HPDE6-E6E7 (cell line): ENCODE results near the gene AP3S2.
"Not testable (repeated sequence)": the region's sequence is repeated elsewhere in the genome, so short reads cannot be mapped to it uniquely, and the experiment has no call there.

ENCODE experiments used
- DNase-seq: peaks from one replicate; pipeline ENCODE4 v3.0.0; 2011; ENCODE audit warnings: missing footprints; ENCODE audit errors: extremely low spot score

Gene AP3S2

DNA sequence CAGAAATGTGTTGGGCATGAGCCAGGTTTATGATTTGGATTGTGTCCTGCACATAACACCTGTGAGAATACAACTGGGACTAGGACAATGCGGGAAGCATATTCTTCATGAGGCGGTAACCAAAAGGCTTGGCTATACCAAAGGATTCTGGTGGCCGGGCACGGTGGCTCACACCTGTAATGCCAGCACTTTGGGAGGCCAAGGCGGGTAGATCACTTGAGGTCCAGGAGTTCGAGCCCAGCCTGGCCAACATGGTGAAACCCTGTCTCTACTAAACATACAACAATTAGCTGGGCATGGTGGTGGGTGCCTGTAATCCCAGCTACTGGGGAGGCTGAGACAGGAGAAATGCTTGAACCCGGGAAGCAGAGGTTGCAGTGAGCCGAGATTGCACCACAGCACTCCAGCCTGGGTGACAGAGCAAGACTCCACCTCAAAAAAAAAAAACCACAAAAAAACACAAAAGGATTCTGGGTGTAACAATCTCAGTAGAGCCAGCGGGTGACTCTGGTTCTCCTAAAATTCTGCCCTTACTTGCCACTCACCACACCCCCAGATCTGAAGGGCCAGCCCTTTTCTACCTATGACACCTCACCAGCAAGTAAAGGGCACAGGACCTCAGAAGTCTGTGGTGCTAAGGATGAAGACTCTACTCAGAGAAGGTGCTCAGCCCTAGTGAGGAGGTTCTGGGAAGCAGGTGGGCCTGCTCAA lies 59.2 kb downstream of the AP3S2 start:
- DNase-seq: not testable (repeated sequence)

GRCh38 chr15:89833966-89834365 lies 59.8 kb downstream of the AP3S2 start:
- DNase-seq: no peak

GRCh38 chr15:89830639-89831038 lies 63.2 kb downstream of the AP3S2 start:
- DNase-seq: no peak

DNA sequence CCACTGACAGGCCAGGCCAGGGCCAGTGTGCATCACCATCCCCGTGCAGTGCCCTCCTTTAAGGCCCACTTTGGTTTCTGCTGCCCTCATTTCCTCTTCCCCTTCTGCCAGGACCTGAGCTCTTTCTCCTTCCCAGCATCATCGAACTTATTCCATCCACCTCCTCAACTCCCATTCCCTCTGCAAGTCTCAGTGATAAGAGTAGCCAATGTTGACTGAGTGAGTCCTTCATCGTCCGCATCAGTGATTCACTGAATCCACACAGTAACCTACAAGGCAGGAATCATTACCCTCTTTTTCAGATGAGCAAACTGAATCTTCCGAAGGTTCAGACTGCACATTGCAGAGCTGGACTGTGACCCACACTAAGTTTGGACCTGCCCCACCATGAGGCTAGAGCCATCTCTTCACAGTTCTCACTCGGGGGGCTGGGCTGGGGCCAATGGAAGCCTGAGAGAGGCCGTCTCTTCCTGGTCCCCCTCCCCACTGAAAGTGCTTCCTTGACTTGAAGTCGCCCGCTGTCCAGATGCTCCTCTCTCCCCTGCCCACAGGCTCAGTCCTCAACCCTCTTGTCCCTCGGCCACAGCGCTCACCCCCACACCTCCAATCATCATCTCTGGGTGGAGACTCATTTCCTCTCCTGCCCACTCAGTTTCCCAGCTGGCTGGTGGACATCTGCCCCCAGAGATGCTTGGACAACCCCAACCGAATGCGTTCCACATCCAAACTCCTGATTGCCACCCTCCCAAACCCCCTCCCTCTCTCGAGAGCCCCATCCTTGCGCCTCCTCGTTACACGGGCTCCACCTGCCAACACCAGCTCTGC lies 64.0 kb downstream of the AP3S2 start:
- DNase-seq: no peak

- no peak for DNase-seq
Observed at GRCh38 chr15:89829161-89829560, 64.6 kb downstream of the AP3S2 start.

DNA sequence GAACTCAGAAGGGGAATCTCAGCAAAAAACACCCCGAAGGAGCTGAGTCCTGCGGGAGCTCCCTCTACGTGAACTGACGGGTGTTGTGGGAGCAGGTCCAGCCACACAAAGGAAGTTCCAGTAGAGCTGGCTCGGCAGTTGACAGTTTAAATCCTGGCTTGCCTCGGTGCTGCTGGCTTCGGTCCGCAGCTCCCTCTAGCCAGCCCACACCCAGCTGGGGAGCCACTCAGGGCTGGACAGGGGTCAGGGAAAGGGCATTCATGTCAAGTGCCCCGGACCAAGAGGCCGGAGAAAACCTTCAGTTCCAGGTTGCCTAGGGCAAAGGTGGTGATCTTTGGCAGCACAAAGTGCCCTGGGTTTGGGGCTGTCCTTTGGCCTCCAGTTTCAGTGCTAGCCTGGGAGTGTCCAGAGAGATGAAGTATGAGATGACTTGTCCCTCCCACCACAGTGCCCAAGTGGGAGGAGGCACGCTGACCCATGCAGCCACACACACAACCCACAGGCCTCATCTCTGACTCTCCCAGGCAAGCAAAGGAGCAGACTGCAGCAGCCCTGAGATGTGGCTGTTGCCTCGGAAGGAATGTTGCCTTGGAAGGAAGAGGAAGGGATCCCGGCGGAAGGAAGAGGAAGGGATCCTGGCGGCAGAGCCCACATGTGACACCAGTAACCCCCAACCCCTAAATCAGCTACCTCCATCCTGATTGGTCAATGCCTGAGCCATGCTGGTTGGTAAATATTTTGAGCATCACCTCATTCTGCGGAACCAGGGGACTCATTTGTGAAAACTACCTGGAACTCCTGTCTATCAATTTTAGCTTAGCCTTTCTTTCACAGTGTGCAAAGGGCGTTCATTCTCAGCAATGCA lies 65.3 kb downstream of the AP3S2 start:
- DNase-seq: no peak

DNA sequence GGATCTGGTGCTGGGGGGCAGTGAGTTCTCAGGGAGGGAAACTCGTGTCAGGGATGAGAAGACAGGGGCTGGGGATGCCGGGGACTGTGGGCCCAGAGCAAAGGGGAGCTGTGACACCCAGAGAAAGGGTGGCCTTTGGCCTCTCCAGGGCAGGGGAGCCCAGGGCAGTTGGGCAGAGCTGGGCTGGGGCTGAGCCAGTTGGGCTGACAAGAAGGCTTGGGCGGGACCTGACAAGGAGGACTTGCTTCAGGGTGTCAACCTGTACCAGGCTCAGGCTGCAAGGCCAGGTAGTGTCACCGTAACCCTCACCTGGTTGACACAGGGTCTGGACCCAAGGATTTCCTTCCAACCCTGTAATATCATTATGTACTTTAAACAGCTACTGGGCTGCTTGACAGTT lies 66.0 kb downstream of the AP3S2 start:
- DNase-seq: no peak

GRCh38 chr15:89826671-89827655 lies 66.8 kb downstream of the AP3S2 start:
- no peak for DNase-seq

DNA sequence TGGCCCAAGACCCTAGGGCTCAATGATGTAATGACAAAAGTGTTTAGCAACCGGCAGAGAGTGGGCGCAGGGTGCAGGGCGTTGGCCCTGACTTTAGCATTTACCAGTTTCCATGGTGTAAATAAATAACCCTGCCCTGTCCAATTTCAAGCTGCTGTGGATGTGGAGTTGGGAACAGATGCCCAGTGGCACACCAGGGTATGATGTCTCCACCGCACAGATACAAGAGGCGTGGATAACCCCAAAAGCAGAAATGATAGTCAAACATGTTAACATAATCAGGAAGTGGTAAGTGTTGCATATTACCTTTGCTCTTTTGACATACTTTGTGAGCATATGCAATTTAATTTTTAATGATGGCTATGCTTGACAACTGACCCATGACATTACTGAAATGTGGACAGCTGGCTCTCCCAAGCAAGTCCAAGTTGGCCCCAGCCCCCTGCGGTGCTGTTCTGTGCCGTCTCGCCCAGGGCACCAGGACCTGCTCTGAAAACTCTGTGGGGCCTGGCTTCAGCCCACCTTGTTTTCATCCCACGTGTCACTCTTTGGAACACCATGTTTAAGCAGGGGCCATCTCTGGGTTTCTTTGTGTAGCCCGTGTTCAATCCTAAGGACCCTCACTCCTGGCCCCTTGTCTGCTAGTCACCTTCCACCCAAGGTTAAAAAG lies 68.4 kb downstream of the AP3S2 start:
- no peak for DNase-seq

DNA sequence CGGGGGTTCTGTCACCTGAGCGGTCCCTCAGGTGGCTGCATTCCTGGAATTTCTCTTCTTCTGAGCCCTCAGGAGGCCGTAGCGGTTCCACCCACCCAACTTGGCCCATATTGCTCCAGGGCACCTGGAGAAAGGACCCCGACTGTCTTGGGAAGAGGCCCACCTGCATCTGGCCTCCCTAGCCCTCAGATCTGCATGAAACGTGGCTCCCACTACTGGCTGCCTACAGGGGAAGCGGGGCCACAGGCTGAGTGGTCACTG lies 69.3 kb downstream of the AP3S2 start:
- DNase-seq: no peak

DNA sequence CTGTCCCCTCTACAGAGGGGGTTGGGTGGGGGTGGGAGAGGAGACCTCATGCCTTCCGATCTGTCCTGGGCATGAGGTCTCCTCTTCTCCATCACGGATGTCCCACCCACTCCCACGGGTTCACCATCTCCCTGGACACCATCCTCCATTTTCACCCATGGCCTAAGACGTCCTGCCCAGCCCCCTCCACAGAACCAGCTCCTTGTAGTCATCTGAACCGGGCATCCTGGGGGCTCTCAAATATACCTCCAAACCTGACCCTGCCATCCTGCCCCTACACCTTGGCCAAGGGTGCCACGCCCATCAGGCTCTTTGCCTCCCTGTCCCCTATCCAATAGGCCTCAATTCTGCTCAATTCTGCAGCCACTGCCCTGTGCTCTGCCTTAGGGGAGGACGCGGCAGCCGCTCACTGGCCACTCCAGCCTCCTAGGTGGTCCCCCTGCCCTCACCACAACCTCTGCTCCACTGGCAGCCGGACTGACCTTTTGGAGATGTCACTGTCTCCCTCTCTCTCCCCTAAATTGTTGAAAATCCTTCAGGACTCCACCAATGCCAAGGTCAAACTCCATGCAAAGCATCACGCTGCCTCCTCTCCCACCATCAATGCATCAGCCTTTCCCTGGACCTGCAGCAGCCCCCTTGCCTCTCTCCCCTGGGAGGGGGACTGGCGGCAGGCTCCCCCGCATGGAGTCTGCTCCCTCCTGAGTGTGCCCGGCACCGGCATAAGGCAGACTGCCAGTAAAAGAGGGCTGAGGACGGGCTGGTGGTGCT lies 69.8 kb downstream of the AP3S2 start:
- no peak for DNase-seq

GRCh38 chr15:89822951-89823711 lies 70.7 kb downstream of the AP3S2 start:
- no peak for DNase-seq

GRCh38 chr15:89822611-89822950 lies 71.2 kb downstream of the AP3S2 start:
- DNase-seq: no peak

- no peak for DNase-seq
Observed at GRCh38 chr15:89822026-89822425, 71.8 kb downstream of the AP3S2 start.

DNA sequence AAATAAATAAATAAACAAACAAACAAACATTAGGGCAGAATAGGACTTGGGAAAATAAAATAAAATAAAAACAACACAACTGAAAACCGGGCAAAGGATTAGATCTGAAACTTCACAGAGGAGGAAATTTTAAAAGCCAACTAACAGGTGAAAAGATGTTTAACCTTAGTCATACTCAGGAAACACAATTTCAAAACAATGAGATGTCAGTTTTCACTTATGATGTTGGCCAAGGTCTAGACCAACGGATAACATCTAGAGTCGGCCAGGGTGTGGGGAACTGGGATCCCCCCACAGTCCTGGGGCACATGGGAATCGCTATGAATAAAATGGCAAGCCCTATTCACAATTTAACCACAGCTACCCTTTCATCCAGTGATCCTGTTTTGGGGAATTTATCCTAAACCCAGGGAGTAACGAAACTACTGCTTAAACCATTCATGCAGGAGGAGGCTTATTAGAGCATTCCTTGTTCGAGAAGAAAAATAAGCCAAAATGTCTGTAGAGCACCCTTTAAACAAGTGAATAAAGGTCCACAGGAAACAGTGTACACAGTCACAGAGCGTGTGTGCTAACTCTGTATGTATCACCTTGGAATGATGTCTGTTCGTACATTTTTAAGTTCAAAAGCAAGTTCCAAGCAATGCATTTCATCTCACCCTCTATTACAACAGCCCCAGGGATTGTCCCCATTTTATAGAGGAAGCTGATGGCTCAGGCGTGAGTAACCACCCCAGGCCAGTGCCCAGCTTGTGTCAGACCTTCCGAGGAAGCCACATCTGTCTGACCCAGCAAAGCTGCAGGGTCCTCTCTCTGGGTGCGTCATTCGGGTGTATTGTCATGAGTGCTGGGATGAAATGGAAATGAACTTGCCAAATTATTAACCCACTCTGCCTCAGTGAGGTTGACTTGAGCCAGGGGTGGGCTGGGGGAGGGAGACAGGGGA lies 72.9 kb downstream of the AP3S2 start:
- DNase-seq: no peak

DNA sequence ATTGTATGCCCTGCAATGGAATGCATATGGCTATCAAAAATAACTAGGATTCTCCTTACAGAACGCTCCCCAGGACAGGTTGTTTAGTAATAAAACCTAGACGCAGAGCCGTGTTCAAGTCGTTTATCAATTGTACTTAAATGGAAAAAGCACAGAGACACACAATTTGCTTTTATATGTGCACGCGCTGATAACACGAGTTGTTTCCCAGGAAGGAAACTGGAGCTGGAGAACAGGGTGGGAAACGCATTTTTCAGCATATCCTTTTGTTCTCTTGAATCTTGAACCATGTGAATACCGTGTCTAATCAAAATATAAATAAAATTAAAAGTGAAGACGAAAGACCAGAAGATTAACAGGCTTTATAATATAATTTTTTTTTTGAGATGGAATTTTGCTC lies 75.5 kb downstream of the AP3S2 start:
- no peak for DNase-seq

DNA sequence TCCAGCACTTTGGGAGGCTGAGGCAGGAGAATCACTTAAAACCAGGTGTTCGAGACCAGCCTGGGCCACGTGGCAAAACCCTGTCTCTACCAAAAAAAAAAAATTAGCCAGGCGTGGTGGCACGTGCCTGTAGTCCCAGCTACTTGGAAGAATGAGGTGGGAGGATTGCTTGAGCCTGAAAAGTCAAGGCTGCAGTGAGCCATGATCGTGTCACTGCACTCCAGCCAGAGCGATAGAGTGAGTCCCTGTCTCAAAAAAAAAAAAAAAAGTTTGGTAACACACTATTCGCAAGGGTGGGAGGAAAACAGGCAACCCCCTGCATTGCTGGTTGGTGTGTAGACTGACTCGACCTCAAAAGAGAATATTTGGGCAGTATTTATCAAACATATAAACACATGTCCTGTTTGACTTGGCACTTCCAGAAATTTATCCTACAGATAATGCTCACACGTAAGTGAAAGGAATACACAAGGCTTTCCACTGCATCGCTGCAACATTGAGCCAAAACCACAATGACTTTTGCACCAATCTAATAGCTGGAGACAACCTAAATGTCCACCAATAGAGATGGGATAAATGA lies 76.0 kb downstream of the AP3S2 start:
- no peak for DNase-seq

- no peak for DNase-seq
Observed at GRCh38 chr15:89815769-89816168, 78.0 kb downstream of the AP3S2 start.
